Vagina (tissue), 2 donors: Measurements from ENCODE around the gene TAF1L.

Experiments used
- CTCF ChIP-seq, 3 experiments: fragments of 450-650 bp in 2 of 3; fragments of 200-600 bp in 1 of 3; sonication (generic) in 1 of 3; IDR thresholded peaks; one replicate each; pipeline ENCODE4 v1.5.1; 2017 to 2019; ENCODE audit warnings: antibody characterized with exemption in 3 of 3, mild to moderate bottlenecking in 2 of 3, moderate library complexity in 2 of 3
- POLR2A ChIP-seq, 2 donors: fragments of 450-650 bp; IDR thresholded peaks; one replicate each; pipeline ENCODE4 v1.6.1; 2017; ENCODE audit warnings: antibody characterized with exemption in 2 of 2, mild to moderate bottlenecking in 2 of 2, moderate library complexity in 2 of 2

GRCh38 chr9:32596936-32597335 is 38.5 kb downstream of the TAF1L start:
- TF ChIP-seq CTCF (IDR thresholded peaks at IDR 0.05): no peak
- TF ChIP-seq POLR2A (IDR thresholded peaks at IDR 0.05): no peak
